HUES6 (cell line): ENCODE results near the gene MBD3.
A peak's percentile ranks its signal among the peaks of the same experiment; 100 is the strongest.

ENCODE experiments used
- H3K27ac ChIP-seq: 2 replicates; pipeline ENCODE4 v1.7.0; 2013; ENCODE audit warnings: low read depth, mild to moderate bottlenecking, low read length, inconsistent platforms
- H3K27me3 ChIP-seq: 2 replicates; pipeline ENCODE4 v1.6.1; 2013; ENCODE audit warnings: low read length; ENCODE audit not compliant: control insufficient read depth, insufficient read depth
- H3K36me3 ChIP-seq: 2 replicates; pipeline ENCODE4 v1.6.1; 2013; ENCODE audit warnings: low read length; ENCODE audit not compliant: control insufficient read depth, insufficient read depth
- H3K4me1 ChIP-seq: 2 replicates; pipeline ENCODE4 v1.6.1; 2013; ENCODE audit warnings: low read length; ENCODE audit not compliant: control insufficient read depth, insufficient read depth
- H3K4me3 ChIP-seq: 2 replicates; pipeline ENCODE4 v1.5.1; 2013; ENCODE audit warnings: low read depth, low read length
- H3K9ac ChIP-seq: one replicate; pipeline ENCODE4 v1.6.1; 2013; ENCODE audit warnings: mild to moderate bottlenecking, low read length
- H3K9me3 ChIP-seq: 2 replicates; pipeline ENCODE4 v1.6.1; 2013; ENCODE audit warnings: low read depth, low read length; ENCODE audit not compliant: control insufficient read depth, insufficient read depth

Gene MBD3

DNA sequence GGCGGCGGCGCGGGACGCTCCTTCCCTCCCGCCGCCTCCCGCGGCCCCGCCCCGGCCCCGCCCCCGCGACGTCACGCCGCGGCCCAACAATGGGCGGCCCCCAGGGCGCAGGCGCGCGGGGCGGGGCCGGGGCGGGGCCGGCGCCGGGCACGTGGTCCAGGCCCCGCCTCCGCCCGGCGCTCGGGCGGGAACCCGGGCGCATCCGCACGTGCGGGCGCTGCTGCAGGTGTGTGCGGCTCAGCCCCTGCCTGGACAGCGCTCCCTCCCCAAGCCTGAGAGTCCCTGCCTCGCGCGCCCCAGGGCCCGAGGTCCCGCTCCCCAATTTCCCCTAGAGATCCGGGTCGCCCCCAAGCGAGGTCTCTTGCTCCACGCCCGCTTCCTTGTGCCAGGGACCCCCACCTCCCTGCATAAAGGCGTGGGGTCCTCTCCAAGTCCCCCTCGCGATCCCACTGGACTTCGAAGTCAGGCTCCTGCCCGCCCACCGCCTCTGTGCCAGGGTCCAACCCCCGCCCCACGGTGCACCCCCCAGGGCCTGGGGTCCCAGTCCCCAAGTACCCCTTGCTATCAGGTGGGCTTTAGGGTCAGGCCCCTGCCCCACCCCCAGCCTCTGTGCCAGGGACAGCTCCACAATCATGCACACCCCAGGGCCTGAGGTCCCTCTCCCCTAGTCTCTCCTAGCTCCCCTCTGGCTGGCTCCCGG, 24.2 kb downstream of the MBD3 start, which contains the start of gene MEX3D:
MEX3D (minus strand) TSS at position 6 of the 700 bp plus-strand sequence. CDS start 267 bp downstream, outside the sequence.
- H3K36me3 ChIP-seq = peaks cover 14% of the 10 kb centered on the region
- H3K27ac ChIP-seq = peak within 1 kb of the TSS; percentile 90; the same call in 1 of the 2 replicates
- H3K4me3 ChIP-seq = peak within 1 kb of the TSS; percentile 93
- H3K9ac ChIP-seq = peak within 1 kb of the TSS; percentile 99
- no peaks in the 10 kb centered on the region for H3K9me3 ChIP-seq
- H3K4me1 ChIP-seq = peaks cover 7% of the 10 kb centered on the region
- peaks cover 24% of the 10 kb centered on the region for H3K27me3 ChIP-seq

- Histone ChIP-seq H3K27me3 (peaks cover 24% of the 10 kb centered on the region), H3K27ac (no peak overlapping the region), H3K4me3 (no peak overlapping the region), H3K9me3 (no peaks in the 10 kb centered on the region), H3K36me3 (peaks cover 20% of the 10 kb centered on the region), H3K9ac (no peak overlapping the region), H3K4me1 (peaks cover 7% of the 10 kb centered on the region)
Measured at GRCh38 chr19:1567848-1568227, 24.8 kb downstream of the MBD3 start.

GRCh38 chr19:1567116-1567847, 25.4 kb downstream of the MBD3 start:
- Histone ChIP-seq H3K9ac (peak overlapping the region; percentile 99), H3K27me3 (peaks cover 24% of the 10 kb centered on the region), H3K4me3 (peak overlapping the region; percentile 93), H3K27ac (peak overlapping the region; percentile 90), H3K4me1 (peaks cover 7% of the 10 kb centered on the region), H3K36me3 (peaks cover 25% of the 10 kb centered on the region), H3K9me3 (no peaks in the 10 kb centered on the region)

DNA sequence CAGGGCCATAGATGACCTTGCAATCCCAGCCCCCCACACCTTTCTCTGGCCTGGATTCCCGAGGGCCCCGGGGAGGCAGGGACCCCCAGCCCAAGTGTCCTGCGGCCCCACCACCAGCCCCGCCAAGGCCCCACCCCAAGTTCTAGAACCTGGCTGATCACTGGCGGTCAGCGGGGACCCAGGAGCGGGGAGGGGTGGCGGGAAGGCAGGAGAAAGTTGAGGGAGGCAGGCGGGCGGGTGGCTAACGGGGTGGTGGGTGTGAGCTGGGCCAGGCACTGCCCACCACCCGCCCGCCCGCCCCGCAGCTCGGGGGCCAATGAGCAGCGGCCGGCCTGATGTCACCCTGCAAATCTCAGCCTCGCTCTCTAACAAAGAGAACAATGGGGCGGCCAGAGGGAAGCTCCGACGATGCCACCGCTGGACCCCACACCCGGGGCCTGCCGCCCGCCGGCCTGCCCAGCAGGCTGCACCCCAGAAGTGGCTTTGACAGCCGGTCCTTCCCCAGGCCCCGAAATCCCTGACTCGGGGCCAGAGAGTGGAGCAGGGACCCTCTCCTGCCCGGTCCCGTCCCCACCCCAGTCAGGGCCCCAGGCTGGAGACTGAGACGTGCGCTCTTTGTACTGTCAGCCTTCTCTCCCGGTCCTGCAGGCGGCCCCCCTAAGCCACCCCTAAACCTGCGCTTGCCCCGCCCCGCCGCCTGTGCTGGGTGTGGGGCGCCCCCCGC, 26.1 kb downstream of the MBD3 start:
- peaks cover 25% of the 10 kb centered on the region for H3K36me3 ChIP-seq

DNA sequence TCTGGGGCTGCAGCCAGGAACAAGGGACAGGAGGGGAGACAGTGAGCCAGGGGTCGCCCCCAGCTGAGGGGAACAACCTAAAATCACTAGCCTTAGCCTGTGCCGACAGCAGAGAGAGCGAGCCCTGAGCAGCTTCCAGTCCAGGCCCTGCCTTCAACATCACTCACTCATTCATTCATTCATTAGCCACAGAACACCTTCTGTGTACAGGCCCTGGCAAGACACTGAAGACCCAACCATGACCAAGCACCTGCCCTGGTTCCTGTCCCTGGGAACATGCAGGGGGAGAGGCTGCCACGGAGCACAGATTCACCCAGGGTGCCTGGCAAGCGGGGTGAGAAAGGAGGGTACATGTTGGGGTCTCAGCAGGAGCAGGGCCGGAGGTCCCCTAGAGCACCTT, 29.4 kb downstream of the MBD3 start:
- Histone ChIP-seq H3K4me1 (peaks cover 7% of the 10 kb centered on the region), H3K4me3 (no peak overlapping the region), H3K27me3 (no peaks in the 10 kb centered on the region), H3K9me3 (no peaks in the 10 kb centered on the region), H3K36me3 (peaks cover 25% of the 10 kb centered on the region), H3K9ac (no peak overlapping the region), H3K27ac (no peak overlapping the region)

More for the DNA sequence above, 26.1 kb downstream of the MBD3 start:
- Histone ChIP-seq H3K27me3 (peaks cover 24% of the 10 kb centered on the region), H3K4me3 (peak overlapping the region; percentile 93), H3K4me1 (peaks cover 7% of the 10 kb centered on the region), H3K27ac (peak overlapping the region; percentile 90), H3K9ac (peak overlapping the region; percentile 99), H3K9me3 (no peaks in the 10 kb centered on the region)

DNA sequence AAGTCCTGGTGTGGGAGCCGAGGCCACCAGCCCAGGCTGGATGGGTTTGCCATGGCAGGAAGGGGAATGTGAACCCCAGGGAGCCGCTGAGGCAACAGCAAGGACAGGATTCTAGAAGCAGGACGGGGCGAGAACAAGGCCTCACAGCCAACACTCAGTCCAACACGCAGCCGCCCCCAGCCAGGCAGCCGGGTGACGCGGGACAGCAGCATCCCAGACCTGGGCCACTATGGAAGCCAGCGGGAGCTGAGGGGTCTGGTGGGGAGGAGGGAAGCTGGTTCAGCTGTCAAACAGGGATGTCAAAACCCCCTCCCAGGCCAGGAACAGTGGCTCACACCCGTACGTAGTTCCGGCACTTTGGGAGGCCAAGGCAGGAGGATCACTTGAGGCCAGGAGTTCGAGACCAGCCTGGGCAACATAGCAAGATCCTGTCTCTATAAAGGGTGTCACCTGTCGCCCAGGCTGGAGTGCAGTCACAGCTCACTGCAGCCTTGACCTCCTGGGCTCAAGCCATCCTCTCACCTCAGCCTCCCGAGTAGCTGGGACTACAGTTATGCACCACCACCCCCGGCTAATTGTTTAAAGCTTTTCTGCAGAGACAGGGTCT, 31.3 kb downstream of the MBD3 start:
- Histone ChIP-seq H3K9ac (peak overlapping the region; percentile 41), H3K4me3 (no peak overlapping the region), H3K27me3 (no peaks in the 10 kb centered on the region), H3K4me1 (peaks cover 7% of the 10 kb centered on the region), H3K9me3 (no peaks in the 10 kb centered on the region), H3K27ac (no peak overlapping the region), H3K36me3 (peaks cover 33% of the 10 kb centered on the region)

- no peak overlapping the region for H3K27ac ChIP-seq
- peaks cover 35% of the 10 kb centered on the region for H3K36me3 ChIP-seq
- H3K27me3 ChIP-seq = no peaks in the 10 kb centered on the region
- H3K9ac ChIP-seq = no peak overlapping the region
- H3K9me3 ChIP-seq = no peaks in the 10 kb centered on the region
- H3K4me3 ChIP-seq = no peak overlapping the region
- H3K4me1 ChIP-seq = no peaks in the 10 kb centered on the region
Measured at GRCh38 chr19:1560286-1560882, 32.3 kb downstream of the MBD3 start.

GRCh38 chr19:1558552-1558951, 34.1 kb downstream of the MBD3 start:
- no peaks in the 10 kb centered on the region for H3K27me3 ChIP-seq
- H3K9me3 ChIP-seq = no peaks in the 10 kb centered on the region
- no peak overlapping the region for H3K9ac ChIP-seq
- H3K4me3 ChIP-seq = no peak overlapping the region
- H3K4me1 ChIP-seq = no peaks in the 10 kb centered on the region
- H3K27ac ChIP-seq = no peak overlapping the region
- peaks cover 31% of the 10 kb centered on the region for H3K36me3 ChIP-seq

GRCh38 chr19:1556390-1557070, 36.1 kb downstream of the MBD3 start:
- no peaks in the 10 kb centered on the region for H3K9me3 ChIP-seq
- H3K4me1 ChIP-seq = no peaks in the 10 kb centered on the region
- H3K27me3 ChIP-seq = no peaks in the 10 kb centered on the region
- no peak overlapping the region for H3K9ac ChIP-seq
- no peak overlapping the region for H3K27ac ChIP-seq
- H3K4me3 ChIP-seq = no peak overlapping the region
- peaks cover 19% of the 10 kb centered on the region for H3K36me3 ChIP-seq
